GM18951 (cell line): ENCODE results near the gene GMDS.

Source experiments
- POLR2A ChIP-seq: IDR thresholded peaks from 4 replicates; pipeline ENCODE4 v1.6.1; 2011; ENCODE audit warnings: mild to moderate bottlenecking; ENCODE audit not compliant: insufficient read length, insufficient read depth; ENCODE audit errors: extremely low read depth
- in situ Hi-C: fragments of 300-500 bp; cut with MboI; formaldehyde crosslinking; loops from one replicate; pipeline ENCODE4 v1.12.0; 2022; ENCODE audit warnings: low sequenced_read_pairs, mixed read lengths, inconsistent platforms; ENCODE audit not compliant: unreplicated experiment

GMDS gene

GRCh38 chr6:2029952-2030351, 215.5 kb downstream of the GMDS start:
- in situ Hi-C loops: no loop called here
- no peak for TF ChIP-seq POLR2A

- in situ Hi-C loops: no loop called here
Measured at GRCh38 chr6:2029130-2029794, 216.1 kb downstream of the GMDS start.

GRCh38 chr6:2028457-2029038, 216.9 kb downstream of the GMDS start:
- in situ Hi-C loops: no loop called here
- no peak for TF ChIP-seq POLR2A

More at GRCh38 chr6:2029130-2029794, 216.1 kb downstream of the GMDS start:
- no peak for TF ChIP-seq POLR2A

- in situ Hi-C loops: no loop called here
- no peak for TF ChIP-seq POLR2A
Measured at GRCh38 chr6:2026133-2026532, 219.3 kb downstream of the GMDS start.

- TF ChIP-seq POLR2A: no peak
- in situ Hi-C loops: no loop called here
Measured at GRCh38 chr6:2021713-2022125, 223.7 kb downstream of the GMDS start.

GRCh38 chr6:2020909-2021308, 224.5 kb downstream of the GMDS start:
- TF ChIP-seq POLR2A: no peak
- in situ Hi-C loops: no loop called here

GRCh38 chr6:2019051-2019450, 226.4 kb downstream of the GMDS start:
- in situ Hi-C loops: no loop called here
- no peak for TF ChIP-seq POLR2A

- TF ChIP-seq POLR2A: no peak
- in situ Hi-C loops: no loop called here
Measured at GRCh38 chr6:2016040-2016439, 229.4 kb downstream of the GMDS start.

- in situ Hi-C loops: no loop called here
- TF ChIP-seq POLR2A: no peak
Measured at GRCh38 chr6:2008383-2008976, 236.9 kb downstream of the GMDS start.

GRCh38 chr6:2007165-2007564, 238.2 kb downstream of the GMDS start:
- TF ChIP-seq POLR2A: no peak
- in situ Hi-C loops: no loop called here

GRCh38 chr6:2004888-2005287, 240.5 kb downstream of the GMDS start:
- no peak for TF ChIP-seq POLR2A
- in situ Hi-C loops: no loop called here

- in situ Hi-C loops: no loop called here
- TF ChIP-seq POLR2A: no peak
Measured at GRCh38 chr6:2000962-2001361, 244.4 kb downstream of the GMDS start.

- in situ Hi-C loops: no loop called here
Measured at GRCh38 chr6:1997702-1998101, 247.7 kb downstream of the GMDS start.

GRCh38 chr6:1995636-1996035, 249.8 kb downstream of the GMDS start:
- no peak for TF ChIP-seq POLR2A
- in situ Hi-C loops: no loop called here

More at GRCh38 chr6:1997702-1998101, 247.7 kb downstream of the GMDS start:
- TF ChIP-seq POLR2A: no peak
